Measurements from ENCODE around the gene SCPEP1. TPM values are rescaled to one million over a fixed set of nuclear protein-coding genes. Genes with fewer than 3 reads are reported as not detected.

Gene SCPEP1
- total and polyA plus RNA-seq, 8 donors: 6.7 to 74.9 (median 35.8) TPM

DNA sequence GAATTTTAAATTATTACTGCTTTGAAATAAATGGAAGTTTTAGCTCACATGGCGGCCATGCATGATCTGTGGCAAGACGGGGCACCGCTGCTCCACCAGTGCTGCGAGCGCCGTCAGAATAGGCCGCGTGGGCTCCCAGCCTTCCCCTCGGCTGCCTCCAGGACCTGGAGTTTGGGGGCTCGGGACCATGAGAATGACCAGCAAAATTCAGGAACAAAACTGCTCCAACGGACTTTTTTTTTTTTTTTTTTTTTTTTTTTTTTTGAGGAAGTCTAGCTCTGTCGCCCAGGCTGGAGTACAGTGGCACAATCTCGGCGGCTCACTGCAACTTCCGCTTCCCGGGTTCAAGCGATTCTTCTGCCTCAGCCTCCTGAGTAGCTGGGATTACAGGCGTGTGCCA is 68.8 kb downstream of the SCPEP1 start:
- Histone ChIP-seq H3K4me3 (peak overlapping the region; percentile 43 to 53 (median 46)), H3K27me3 (peaks cover 0 to 45% (median 20%) of the 10 kb centered on the region in 3 donors), H3K27ac (peak overlapping the region in 4 of 5 donors; percentile 6 to 82 (median 53)), H3K9me3 (no peaks in the 10 kb centered on the region), H3K36me3 (no peaks in the 10 kb centered on the region), H3K4me1 (peaks cover 15 to 20% (median 18%) of the 10 kb centered on the region in 4 donors)
- WGBS, 5 donors: 65 to 91% (median 76%) methylated on average over 18 of the region's 18 CpGs
- TF ChIP-seq, protein P1, sequence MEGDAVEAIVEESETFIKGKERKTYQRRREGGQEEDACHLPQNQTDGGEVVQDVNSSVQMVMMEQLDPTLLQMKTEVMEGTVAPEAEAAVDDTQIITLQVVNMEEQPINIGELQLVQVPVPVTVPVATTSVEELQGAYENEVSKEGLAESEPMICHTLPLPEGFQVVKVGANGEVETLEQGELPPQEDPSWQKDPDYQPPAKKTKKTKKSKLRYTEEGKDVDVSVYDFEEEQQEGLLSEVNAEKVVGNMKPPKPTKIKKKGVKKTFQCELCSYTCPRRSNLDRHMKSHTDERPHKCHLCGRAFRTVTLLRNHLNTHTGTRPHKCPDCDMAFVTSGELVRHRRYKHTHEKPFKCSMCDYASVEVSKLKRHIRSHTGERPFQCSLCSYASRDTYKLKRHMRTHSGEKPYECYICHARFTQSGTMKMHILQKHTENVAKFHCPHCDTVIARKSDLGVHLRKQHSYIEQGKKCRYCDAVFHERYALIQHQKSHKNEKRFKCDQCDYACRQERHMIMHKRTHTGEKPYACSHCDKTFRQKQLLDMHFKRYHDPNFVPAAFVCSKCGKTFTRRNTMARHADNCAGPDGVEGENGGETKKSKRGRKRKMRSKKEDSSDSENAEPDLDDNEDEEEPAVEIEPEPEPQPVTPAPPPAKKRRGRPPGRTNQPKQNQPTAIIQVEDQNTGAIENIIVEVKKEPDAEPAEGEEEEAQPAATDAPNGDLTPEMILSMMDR (IDR thresholded peaks at IDR 0.05): no peak
- TF ChIP-seq POLR2AphosphoS5 (IDR thresholded peaks at IDR 0.05) (no peak), EP300 (IDR thresholded peaks at IDR 0.05) (no peak), POLR2A (IDR thresholded peaks at IDR 0.05) (no peak)
- DNase-seq: no peak
- intact Hi-C loops (cut with DNase I; ENCODE audit: low total_unique reads): no loop called here

DNA sequence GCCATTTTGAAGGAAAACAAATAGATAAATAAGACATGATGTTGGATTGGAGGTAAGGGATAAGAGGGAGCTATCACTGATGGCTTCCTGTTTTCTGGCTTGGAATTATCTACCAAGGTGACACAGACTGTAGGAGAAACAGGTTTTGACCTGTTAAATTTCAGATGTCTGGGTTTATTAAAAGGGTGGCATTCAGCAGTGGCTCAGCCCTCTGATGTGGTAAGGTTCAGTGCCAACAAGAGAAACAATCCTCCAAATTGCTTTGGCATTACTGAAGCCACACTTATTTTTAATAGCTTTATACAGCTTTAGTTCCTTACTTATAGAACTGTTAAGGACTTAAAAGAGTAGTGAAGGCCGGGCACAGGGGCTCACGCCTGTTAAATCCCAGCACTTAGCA is 70.2 kb downstream of the SCPEP1 start:
- TF ChIP-seq POLR2AphosphoS5 (IDR thresholded peaks at IDR 0.05): no peak
- TF ChIP-seq, protein P1 (IDR thresholded peaks at IDR 0.05): no peak
- TF ChIP-seq POLR2A (IDR thresholded peaks at IDR 0.05): no peak
- TF ChIP-seq EP300 (IDR thresholded peaks at IDR 0.05): no peak
- DNase-seq: no peak
- Histone ChIP-seq H3K27me3 (peaks cover 0 to 43% (median 20%) of the 10 kb centered on the region in 3 donors), H3K9me3 (no peaks in the 10 kb centered on the region), H3K27ac (no peak overlapping the region), H3K4me1 (peaks cover 15 to 20% (median 18%) of the 10 kb centered on the region in 4 donors), H3K36me3 (no peaks in the 10 kb centered on the region), H3K4me3 (no peak overlapping the region)
- 93 to 98% (median 97%) methylated on average over 2 of the region's 2 CpGs for WGBS, 5 donors
- intact Hi-C loops (cut with DNase I; ENCODE audit: low total_unique reads): no loop called here

DNA sequence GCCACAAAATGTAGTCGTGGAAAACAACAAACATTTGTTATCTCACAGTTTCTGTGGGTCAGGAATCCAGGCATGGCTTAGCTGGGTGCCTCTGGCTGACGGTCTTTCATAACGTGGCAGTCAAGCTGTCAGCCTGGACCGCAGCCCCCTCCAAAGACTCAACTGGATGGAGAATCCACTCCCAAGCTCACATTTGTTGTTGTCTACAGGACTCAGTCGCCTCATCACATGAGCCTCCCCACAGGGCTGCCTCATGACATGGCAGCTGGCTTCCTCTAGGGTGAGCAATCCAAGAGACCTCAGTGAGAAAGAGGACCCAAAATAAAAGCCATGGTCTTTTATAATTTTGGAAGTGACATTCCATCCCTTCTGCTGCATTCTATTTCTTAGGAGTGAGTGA is 72.4 kb downstream of the SCPEP1 start:
- TF ChIP-seq POLR2AphosphoS5 (IDR thresholded peaks at IDR 0.05) (no peak), EP300 (IDR thresholded peaks at IDR 0.05) (no peak), POLR2A (IDR thresholded peaks at IDR 0.05) (no peak)
- TF ChIP-seq, protein P1 (IDR thresholded peaks at IDR 0.05): no peak
- WGBS, 5 donors: 59 to 64% (median 62%) methylated on average over 5 of the region's 5 CpGs
- Histone ChIP-seq H3K4me1 (peaks cover 19 to 27% (median 24%) of the 10 kb centered on the region in 4 donors), H3K36me3 (no peaks in the 10 kb centered on the region), H3K27me3 (peaks cover 0 to 24% (median 14%) of the 10 kb centered on the region in 3 donors), H3K9me3 (no peaks in the 10 kb centered on the region), H3K4me3 (no peak overlapping the region), H3K27ac (no peak overlapping the region)
- no peak for DNase-seq
- intact Hi-C loops (cut with DNase I; ENCODE audit: low total_unique reads): loop anchor here (10.0 kb wide), 1 partner anchor 46 kb away; no protein-coding TSS in a partner anchor

DNA sequence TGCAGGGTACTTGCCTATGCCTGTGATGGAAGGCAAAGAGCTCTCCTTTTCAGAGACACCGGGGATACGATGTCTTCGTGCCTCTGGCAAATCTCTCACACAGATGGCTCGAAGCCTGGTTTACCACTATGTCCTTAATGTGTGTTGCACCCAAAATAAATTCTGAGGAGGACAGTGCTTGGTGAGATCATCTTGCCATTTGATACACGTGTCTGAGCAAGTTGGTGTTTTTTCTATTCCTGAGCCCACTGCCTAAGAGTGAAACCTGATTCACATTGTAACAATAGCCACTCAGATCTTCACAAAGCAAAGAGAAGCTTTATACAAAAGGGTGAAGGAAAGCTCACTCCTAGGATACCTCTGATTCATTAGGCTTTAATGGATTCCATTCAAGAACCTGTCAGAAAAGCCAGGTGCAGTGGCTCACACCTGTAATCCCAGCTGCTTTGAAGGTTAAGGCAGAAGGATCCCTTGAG is 74.0 kb downstream of the SCPEP1 start:
- intact Hi-C loops (cut with DNase I; ENCODE audit: low total_unique reads): loop anchor here (10.0 kb wide), 1 partner anchor 47 kb away; no protein-coding TSS in a partner anchor
- 63 to 80% (median 71%) methylated on average over 5 of the region's 5 CpGs for WGBS, 5 donors
- Histone ChIP-seq H3K27ac (no peak overlapping the region), H3K36me3 (no peaks in the 10 kb centered on the region), H3K4me1 (peaks cover 7 to 13% (median 10%) of the 10 kb centered on the region in 4 donors), H3K9me3 (no peaks in the 10 kb centered on the region), H3K27me3 (peaks cover 0 to 8% (median 0%) of the 10 kb centered on the region in 3 donors), H3K4me3 (no peak overlapping the region)
- TF ChIP-seq POLR2A (IDR thresholded peaks at IDR 0.05) (no peak), EP300 (IDR thresholded peaks at IDR 0.05) (no peak), POLR2AphosphoS5 (IDR thresholded peaks at IDR 0.05) (no peak)
- TF ChIP-seq, protein P1 (IDR thresholded peaks at IDR 0.05): no peak
- peak in 1 of 2 donors; percentile 24 for DNase-seq

Other genes starting within 250 kb of the SCPEP1 start
- gene C17orf67, start 144.2 kb upstream of the SCPEP1 start, total RNA-seq: 1 to 10 TPM in 2 of 5 donors, under 1 TPM in 1, not detected in 2; 0.72 to 2.7 (median 1.8) TPM
- gene C17orf67, start 144.2 kb upstream of the SCPEP1 start, polyA plus RNA-seq: 1 to 10 TPM; 1.1 to 4.6 (median 1.3) TPM
- 10 to 100 TPM; 13.4 to 38.8 (median 15.2) TPM for gene DGKE, start 144.0 kb upstream of the SCPEP1 start, total RNA-seq
- 1 to 10 TPM in 2 of 3 donors, under 1 TPM in 1; 0.56 to 1.8 (median 1.2) TPM for gene DGKE, start 144.0 kb upstream of the SCPEP1 start, polyA plus RNA-seq
- gene TRIM25, start 64.1 kb upstream of the SCPEP1 start, total RNA-seq: 100 to 1,000 TPM in 1 of 5 donors, 10 to 100 TPM in 4; 18.0 to 657 (median 76.7) TPM
- 10 to 100 TPM in 2 of 3 donors, 1 to 10 TPM in 1; 7.2 to 11.7 (median 10.0) TPM for gene TRIM25, start 64.1 kb upstream of the SCPEP1 start, polyA plus RNA-seq
- gene COIL, start 17.1 kb upstream of the SCPEP1 start, total RNA-seq: 10 to 100 TPM in 4 of 5 donors, 1 to 10 TPM in 1; 2.3 to 23.1 (median 16.5) TPM
- gene COIL, start 17.1 kb upstream of the SCPEP1 start, polyA plus RNA-seq: 10 to 100 TPM in 1 of 3 donors, 1 to 10 TPM in 2; 7.3 to 10.1 (median 7.6) TPM
- 100 to 1,000 TPM in 3 of 5 donors, 10 to 100 TPM in 2; 49.6 to 348 (median 127) TPM for gene AKAP1, start 107.1 kb downstream of the SCPEP1 start, total RNA-seq
- gene AKAP1, start 107.1 kb downstream of the SCPEP1 start, polyA plus RNA-seq: 10 to 100 TPM in 1 of 3 donors, 1 to 10 TPM in 2; 6.6 to 26.2 (median 8.2) TPM